Neural progenitor cell (in vitro differentiated cells): ENCODE measurements around the gene ACSM4. TPM values are rescaled to one million over a fixed set of nuclear protein-coding genes. Genes with fewer than 3 reads are reported as not detected.
"Not testable (repeated sequence)": the region's sequence is repeated elsewhere in the genome, so short reads cannot be mapped to it uniquely, and the experiment has no call there.

Experiments
- DNase-seq: peaks from one replicate; pipeline ENCODE4 v3.0.0-alpha.2; 2016; ENCODE audit warnings: low spot score
- H2AFZ ChIP-seq: fragments of 200-600 bp; sonication (generic); replicated peaks from 2 replicates; pipeline ENCODE4 v1.6.1; 2016; ENCODE audit warnings: antibody characterized with exemption
- H3F3A ChIP-seq: fragments of 200-600 bp; sonication (generic); 2 replicates; pipeline ENCODE4 v1.6.1; 2016; ENCODE audit warnings: antibody characterized with exemption, low read depth
- H3K27ac ChIP-seq: fragments of 200-600 bp; sonication (generic); 2 replicates; pipeline ENCODE4 v1.5.1; 2016; ENCODE audit warnings: mild to moderate bottlenecking
- H3K27me3 ChIP-seq: fragments of 200-600 bp; sonication (generic); 2 replicates; pipeline ENCODE4 v1.6.1; 2016; ENCODE audit warnings: mild to moderate bottlenecking, moderate library complexity
- H3K36me3 ChIP-seq: fragments of 200-600 bp; sonication (generic); 2 replicates; pipeline ENCODE4 v1.5.1; 2016
- H3K4me1 ChIP-seq: fragments of 200-600 bp; sonication (generic); 2 replicates; pipeline ENCODE4 v1.6.1; 2016; ENCODE audit warnings: mixed run types
- H3K4me2 ChIP-seq: fragments of 200-600 bp; sonication (generic); 2 replicates; pipeline ENCODE4 v1.6.1; 2016
- H3K4me3 ChIP-seq: fragments of 200-600 bp; sonication (generic); 2 replicates; pipeline ENCODE4 v1.5.1; 2016
- H3K79me2 ChIP-seq: fragments of 200-600 bp; sonication (generic); 2 replicates; pipeline ENCODE4 v1.6.1; 2016; ENCODE audit warnings: low read depth
- H3K9ac ChIP-seq: fragments of 200-600 bp; sonication (generic); 2 replicates; pipeline ENCODE4 v1.6.1; 2016
- H3K9me3 ChIP-seq: fragments of 200-600 bp; sonication (generic); 2 replicates; pipeline ENCODE4 v1.5.1; 2016; ENCODE audit warnings: low read depth
- H4K20me1 ChIP-seq: fragments of 200-600 bp; sonication (generic); 2 replicates; pipeline ENCODE4 v1.6.1; 2016; ENCODE audit warnings: low read depth
- H3K27ac Mint-ChIP-seq: 3 replicates; pipeline ENCODE4 v1.8.0; 2021; ENCODE audit warnings: mixed read lengths
- H3K27me3 Mint-ChIP-seq: 2 replicates; pipeline ENCODE4 v1.8.0; 2022; ENCODE audit warnings: low read depth, mild to moderate bottlenecking, inconsistent platforms, moderate library complexity, mixed read lengths; ENCODE audit not compliant: insufficient read depth
- H3K36me3 Mint-ChIP-seq: 3 replicates; pipeline ENCODE4 v1.8.0; 2021; ENCODE audit warnings: mixed read lengths
- H3K4me1 Mint-ChIP-seq: 3 replicates; pipeline ENCODE4 v1.8.0; 2021; ENCODE audit warnings: mixed read lengths
- H3K4me3 Mint-ChIP-seq: 3 replicates; pipeline ENCODE4 v1.8.0; 2021; ENCODE audit warnings: mild to moderate bottlenecking, moderate library complexity, mixed read lengths
- H3K9me3 Mint-ChIP-seq: 3 replicates; pipeline ENCODE4 v1.8.0; 2020; ENCODE audit warnings: mixed read lengths
- EZH2 ChIP-seq: fragments of 200-600 bp; sonication (generic); IDR thresholded peaks from 2 replicates; pipeline ENCODE4 v1.6.1; 2017; ENCODE audit warnings: antibody characterized with exemption, mild to moderate bottlenecking, moderate library complexity
- EZH2phosphoT487 ChIP-seq: fragments of 200-600 bp; sonication (generic); IDR thresholded peaks from 2 replicates; pipeline ENCODE4 v1.6.1; 2017; ENCODE audit warnings: antibody characterized with exemption
- total RNA-seq: library from RNA; depleted of rRNA; stranded (reverse); fragments of >200 nt; gene quantifications from 2 replicates; pipeline ENCODE4 v1.2.3, GENCODE V29; 2015; ENCODE audit warnings: low replicate concordance
- TF ChIP-seq, protein P1 (sequence below): fragments of 200-600 bp; sonication (generic); IDR thresholded peaks from 2 replicates; pipeline ENCODE4 v1.5.1; 2017; ENCODE audit warnings: antibody characterized with exemption, mild to moderate bottlenecking

Gene ACSM4
- total RNA-seq, 1 donor from 2014 or later = not detected

DNA sequence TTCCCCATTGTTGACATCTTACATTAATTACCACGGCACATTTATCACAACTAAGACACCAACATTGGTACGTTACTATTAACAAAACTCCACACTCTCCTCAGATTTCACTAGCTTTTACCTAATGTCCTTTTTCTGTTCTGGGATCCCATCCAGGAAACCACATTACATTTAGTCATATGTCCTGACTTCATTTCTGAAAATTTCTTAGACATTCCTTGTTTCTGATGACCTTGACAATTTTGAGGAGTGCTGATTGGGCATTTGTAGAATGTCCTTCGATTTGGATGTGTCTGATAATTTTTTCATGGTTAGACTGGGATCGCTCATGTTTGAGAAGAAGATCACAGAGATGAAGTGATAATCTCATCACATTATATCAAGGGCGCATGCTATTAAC is 34.6 kb upstream of the ACSM4 start:
- Mint-ChIP-seq H3K4me3 (no peak overlapping the region), H3K4me1 (no peaks in the 10 kb centered on the region), H3K27ac (no peak overlapping the region), H3K9me3 (no peaks in the 10 kb centered on the region), H3K36me3 (no peaks in the 10 kb centered on the region), H3K27me3 (no peaks in the 10 kb centered on the region)
- no peak overlapping the region for H2AFZ ChIP-seq
- H3K27ac ChIP-seq = no peak overlapping the region
- no peaks in the 10 kb centered on the region for H3K36me3 ChIP-seq
- H3K79me2 ChIP-seq = no peaks in the 10 kb centered on the region
- H3F3A ChIP-seq = no peaks in the 10 kb centered on the region
- no peaks in the 10 kb centered on the region for H3K4me1 ChIP-seq
- no peak overlapping the region for H3K4me3 ChIP-seq
- H3K9me3 ChIP-seq = no peaks in the 10 kb centered on the region
- H4K20me1 ChIP-seq = no peaks in the 10 kb centered on the region
- H3K4me2 ChIP-seq = no peak overlapping the region
- no peak for TF ChIP-seq EZH2
- TF ChIP-seq EZH2phosphoT487 = no peak
- TF ChIP-seq, protein P1, sequence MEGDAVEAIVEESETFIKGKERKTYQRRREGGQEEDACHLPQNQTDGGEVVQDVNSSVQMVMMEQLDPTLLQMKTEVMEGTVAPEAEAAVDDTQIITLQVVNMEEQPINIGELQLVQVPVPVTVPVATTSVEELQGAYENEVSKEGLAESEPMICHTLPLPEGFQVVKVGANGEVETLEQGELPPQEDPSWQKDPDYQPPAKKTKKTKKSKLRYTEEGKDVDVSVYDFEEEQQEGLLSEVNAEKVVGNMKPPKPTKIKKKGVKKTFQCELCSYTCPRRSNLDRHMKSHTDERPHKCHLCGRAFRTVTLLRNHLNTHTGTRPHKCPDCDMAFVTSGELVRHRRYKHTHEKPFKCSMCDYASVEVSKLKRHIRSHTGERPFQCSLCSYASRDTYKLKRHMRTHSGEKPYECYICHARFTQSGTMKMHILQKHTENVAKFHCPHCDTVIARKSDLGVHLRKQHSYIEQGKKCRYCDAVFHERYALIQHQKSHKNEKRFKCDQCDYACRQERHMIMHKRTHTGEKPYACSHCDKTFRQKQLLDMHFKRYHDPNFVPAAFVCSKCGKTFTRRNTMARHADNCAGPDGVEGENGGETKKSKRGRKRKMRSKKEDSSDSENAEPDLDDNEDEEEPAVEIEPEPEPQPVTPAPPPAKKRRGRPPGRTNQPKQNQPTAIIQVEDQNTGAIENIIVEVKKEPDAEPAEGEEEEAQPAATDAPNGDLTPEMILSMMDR = no peak
- no peaks in the 10 kb centered on the region for H3K27me3 ChIP-seq
- DNase-seq = no peak
- H3K9ac ChIP-seq = no peak overlapping the region

DNA sequence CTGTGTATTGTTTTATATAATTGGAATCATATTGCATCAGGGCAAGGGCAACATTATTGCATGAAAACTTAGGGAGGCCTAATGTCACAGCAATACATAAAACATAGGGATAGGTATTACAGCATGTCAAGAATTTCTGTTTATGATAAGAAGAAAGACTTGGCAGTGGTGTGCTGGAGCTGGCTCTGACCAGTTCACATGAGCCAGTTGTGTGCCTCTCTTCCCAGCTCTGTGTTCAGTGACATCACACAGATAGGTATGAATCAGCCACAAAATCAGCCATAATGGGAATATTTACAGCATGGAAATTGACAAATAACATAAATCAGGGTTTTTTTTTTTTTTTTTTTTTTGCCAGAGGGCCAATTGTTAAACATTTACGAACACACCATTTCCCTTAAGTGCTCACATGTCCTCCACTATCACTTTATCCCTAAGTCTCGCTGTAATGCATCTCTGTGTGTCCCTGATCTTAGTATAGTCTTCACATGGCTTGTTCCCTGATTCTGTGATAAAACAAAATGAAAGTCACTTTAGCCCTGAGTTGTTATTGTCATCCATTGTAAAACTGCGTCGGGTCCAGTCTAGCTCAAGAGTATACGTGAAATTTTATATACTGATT is 31.9 kb upstream of the ACSM4 start:
- no peaks in the 10 kb centered on the region for H3K4me1 Mint-ChIP-seq
- H3K9me3 Mint-ChIP-seq = peaks cover 2% of the 10 kb centered on the region
- no peak overlapping the region for H3K4me2 ChIP-seq
- H3K27me3 ChIP-seq = no peaks in the 10 kb centered on the region
- no peak overlapping the region for H3K4me3 Mint-ChIP-seq
- no peaks in the 10 kb centered on the region for H3K36me3 Mint-ChIP-seq
- H3K4me1 ChIP-seq = no peaks in the 10 kb centered on the region
- DNase-seq = no peak
- no peak overlapping the region for H3K27ac ChIP-seq
- H3K9me3 ChIP-seq = no peaks in the 10 kb centered on the region
- no peaks in the 10 kb centered on the region for H3K27me3 Mint-ChIP-seq
- H3K36me3 ChIP-seq = no peaks in the 10 kb centered on the region
- H3K79me2 ChIP-seq = no peaks in the 10 kb centered on the region
- H3K27ac Mint-ChIP-seq = no peak overlapping the region
- TF ChIP-seq, protein P1 = no peak
- TF ChIP-seq EZH2phosphoT487 = no peak
- no peak for TF ChIP-seq EZH2
- no peaks in the 10 kb centered on the region for H3F3A ChIP-seq
- no peak overlapping the region for H3K9ac ChIP-seq
- H3K4me3 ChIP-seq = no peak overlapping the region
- H4K20me1 ChIP-seq = no peaks in the 10 kb centered on the region
- no peak overlapping the region for H2AFZ ChIP-seq

DNA sequence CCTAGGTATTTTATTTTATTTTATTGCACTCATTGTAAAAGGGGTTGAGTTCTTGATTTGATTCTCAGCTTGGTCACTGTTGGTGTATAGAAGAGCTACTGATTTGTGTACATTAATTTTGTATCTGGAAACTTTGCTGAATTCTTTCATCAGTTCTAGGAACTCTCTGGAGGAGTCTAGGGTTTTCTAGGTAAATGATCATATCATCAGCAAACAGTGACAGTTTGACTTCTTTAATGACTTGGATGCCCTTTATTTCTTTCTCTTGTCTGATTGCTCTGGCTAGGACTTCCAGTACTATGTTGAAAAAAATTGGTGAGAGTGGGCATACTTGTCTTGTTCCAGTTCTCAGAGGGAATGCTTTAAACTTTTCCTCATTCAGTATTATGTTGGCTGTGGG is 28.4 kb upstream of the ACSM4 start:
- not testable (repeated sequence) for H3K27ac Mint-ChIP-seq, H3K9ac ChIP-seq, H2AFZ ChIP-seq, H3K4me3 ChIP-seq, H3K4me3 Mint-ChIP-seq, H3K36me3 ChIP-seq, H3K4me1 Mint-ChIP-seq, H3K79me2 ChIP-seq, H3K27me3 Mint-ChIP-seq, H3F3A ChIP-seq, H3K36me3 Mint-ChIP-seq, H3K9me3 Mint-ChIP-seq, H3K9me3 ChIP-seq, H3K27ac ChIP-seq, H3K4me1 ChIP-seq, H3K27me3 ChIP-seq, H3K4me2 ChIP-seq, DNase-seq, H4K20me1 ChIP-seq

DNA sequence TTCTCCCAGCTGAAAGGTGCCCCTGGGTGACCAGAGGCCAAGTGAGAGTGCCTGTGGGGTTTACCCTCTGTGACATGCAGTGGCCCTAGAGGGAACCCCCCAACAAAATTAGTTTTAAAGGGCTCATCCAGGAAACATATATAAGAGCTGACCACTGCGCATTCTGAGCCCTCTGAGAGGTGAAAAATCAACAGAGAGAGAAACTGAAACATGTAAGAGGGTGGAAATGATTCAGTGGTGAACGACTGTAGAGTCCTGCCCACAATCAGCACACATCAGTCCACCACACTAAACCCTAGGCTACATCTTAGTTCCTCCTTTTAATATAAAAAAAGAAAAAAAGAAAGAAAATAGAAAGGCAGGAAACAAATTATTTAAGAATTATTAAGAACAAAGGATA is 21.0 kb upstream of the ACSM4 start:
- Histone ChIP-seq H2AFZ (no peak overlapping the region), H3K27me3 (no peaks in the 10 kb centered on the region), H3K27ac (no peak overlapping the region), H3K4me3 (no peak overlapping the region), H3K9ac (no peak overlapping the region), H3K4me1 (no peaks in the 10 kb centered on the region), H3K4me2 (no peak overlapping the region), H3K9me3 (peaks cover 4% of the 10 kb centered on the region), H3F3A (no peaks in the 10 kb centered on the region), H3K79me2 (no peaks in the 10 kb centered on the region), H4K20me1 (no peaks in the 10 kb centered on the region), H3K36me3 (no peaks in the 10 kb centered on the region)
- Mint-ChIP-seq H3K4me3 (no peak overlapping the region), H3K4me1 (no peaks in the 10 kb centered on the region), H3K27me3 (no peaks in the 10 kb centered on the region), H3K9me3 (peaks cover 24% of the 10 kb centered on the region), H3K36me3 (no peaks in the 10 kb centered on the region), H3K27ac (no peak overlapping the region)
- TF ChIP-seq EZH2 (no peak), EZH2phosphoT487 (no peak)
- TF ChIP-seq, protein P1 = no peak
- DNase-seq = no peak
